H9 (cell line): ENCODE data around the gene TBXAS1. TPM values are rescaled to one million over a fixed set of nuclear protein-coding genes. Genes with fewer than 3 reads are reported as not detected.

Experiments
- DNase-seq: peaks from one replicate; pipeline ENCODE4 v3.0.0-alpha.2; 2017
- H2AFZ ChIP-seq: one replicate; pipeline ENCODE4 v1.6.1; 2013; ENCODE audit warnings: mild to moderate bottlenecking, low read length, control low read depth, moderate library complexity
- H2AK5ac ChIP-seq: 2 replicates; pipeline ENCODE4 v1.6.1; 2013; ENCODE audit warnings: low read length, control low read depth, mixed read lengths; ENCODE audit not compliant: insufficient read length
- H2BK120ac ChIP-seq: one replicate; pipeline ENCODE4 v1.6.1; 2013; ENCODE audit warnings: low read depth, mild to moderate bottlenecking, low read length, control low read depth, inconsistent platforms; ENCODE audit not compliant: poor library complexity, severe bottlenecking
- H2BK12ac ChIP-seq: 2 replicates; pipeline ENCODE4 v1.6.1; 2013; ENCODE audit warnings: low read length, control low read depth, mixed read lengths, low read depth; ENCODE audit not compliant: insufficient read length
- H2BK15ac ChIP-seq: 2 replicates; pipeline ENCODE4 v1.6.1; 2013; ENCODE audit warnings: low read depth, low read length, control low read depth
- H2BK20ac ChIP-seq: one replicate; pipeline ENCODE4 v1.6.1; 2013; ENCODE audit warnings: low read depth, mild to moderate bottlenecking, low read length, control low read depth, inconsistent platforms; ENCODE audit not compliant: poor library complexity, severe bottlenecking
- H2BK5ac ChIP-seq: 2 replicates; pipeline ENCODE4 v1.6.1; 2013; ENCODE audit warnings: low read length, control low read depth, mixed read lengths; ENCODE audit not compliant: insufficient read length
- H3K14ac ChIP-seq: 2 replicates; pipeline ENCODE4 v1.6.1; 2013; ENCODE audit warnings: low read length, control low read depth; ENCODE audit not compliant: insufficient read depth
- H3K18ac ChIP-seq: 2 replicates; pipeline ENCODE4 v1.6.1; 2013; ENCODE audit warnings: low read depth, mild to moderate bottlenecking, mixed read lengths, low read length, control low read depth; ENCODE audit not compliant: insufficient read length
- H3K23ac ChIP-seq: 2 replicates; pipeline ENCODE4 v1.6.1; 2013; ENCODE audit warnings: low read length, control low read depth, mixed read lengths, low read depth; ENCODE audit not compliant: insufficient read length
- H3K23me2 ChIP-seq: 2 replicates; pipeline ENCODE4 v1.6.1; 2013; ENCODE audit warnings: low read depth, mild to moderate bottlenecking, mixed read lengths, low read length, control low read depth; ENCODE audit not compliant: insufficient read length, poor library complexity, severe bottlenecking
- H3K27ac ChIP-seq: 2 replicates; pipeline ENCODE4 v1.5.1; 2013; ENCODE audit warnings: low read length, control low read depth, mixed read lengths, low read depth; ENCODE audit not compliant: insufficient read length
- H3K27me3 ChIP-seq: 2 replicates; pipeline ENCODE4 v1.6.1; 2013; ENCODE audit warnings: low read length, control low read depth, inconsistent platforms; ENCODE audit not compliant: insufficient read depth
- H3K4ac ChIP-seq: 2 replicates; pipeline ENCODE4 v1.6.1; 2013; ENCODE audit warnings: low read depth, mild to moderate bottlenecking, control low read depth, inconsistent platforms, low read length, moderate library complexity
- H3K4me1 ChIP-seq: 2 replicates; pipeline ENCODE4 v1.6.1; 2013; ENCODE audit warnings: low read length, control low read depth, inconsistent platforms; ENCODE audit not compliant: insufficient read depth
- H3K4me2 ChIP-seq: 2 replicates; pipeline ENCODE4 v1.6.1; 2013; ENCODE audit warnings: low read length, control low read depth, mixed read lengths; ENCODE audit not compliant: insufficient read length, insufficient read depth
- H3K56ac ChIP-seq: 2 replicates; pipeline ENCODE4 v1.6.1; 2013; ENCODE audit warnings: low read depth, mild to moderate bottlenecking, mixed read lengths, low read length, control low read depth; ENCODE audit not compliant: insufficient read length
- H3K79me1 ChIP-seq: 2 replicates; pipeline ENCODE4 v1.6.1; 2013; ENCODE audit warnings: low read depth, mild to moderate bottlenecking, moderate library complexity, low read length, control low read depth, inconsistent platforms; ENCODE audit not compliant: insufficient read depth, poor library complexity, severe bottlenecking
- H3K79me2 ChIP-seq: 2 replicates; pipeline ENCODE4 v1.6.1; 2013; ENCODE audit warnings: low read length, control low read depth, inconsistent platforms; ENCODE audit not compliant: insufficient read depth
- H3K9ac ChIP-seq: 2 replicates; pipeline ENCODE4 v1.6.1; 2013; ENCODE audit warnings: low read length, control low read depth, mixed read lengths; ENCODE audit not compliant: insufficient read length; ENCODE audit errors: extremely low read depth
- H3K9me3 ChIP-seq: one replicate; pipeline ENCODE4 v1.6.1; 2013; ENCODE audit warnings: low read depth, low read length, inconsistent platforms; ENCODE audit not compliant: control insufficient read depth
- H3T11ph ChIP-seq: one replicate; pipeline ENCODE4 v1.6.1; 2013; ENCODE audit warnings: mild to moderate bottlenecking, low read length, control low read depth, inconsistent platforms
- H4K20me1 ChIP-seq: one replicate; pipeline ENCODE4 v1.6.1; 2013; ENCODE audit not compliant: control insufficient read depth, insufficient read length, insufficient read depth
- H4K5ac ChIP-seq: 2 replicates; pipeline ENCODE4 v1.6.1; 2013; ENCODE audit warnings: low read depth, mild to moderate bottlenecking, mixed read lengths, low read length, control low read depth; ENCODE audit not compliant: insufficient read length
- H4K8ac ChIP-seq: replicated peaks from 2 replicates; pipeline ENCODE4 v1.6.1; 2013; ENCODE audit warnings: low read length, control low read depth, mixed read lengths, low read depth; ENCODE audit not compliant: insufficient read length
- H4K91ac ChIP-seq: 2 replicates; pipeline ENCODE4 v1.6.1; 2013; ENCODE audit warnings: low read depth, mild to moderate bottlenecking, moderate library complexity, mixed read lengths, low read length, control low read depth; ENCODE audit not compliant: insufficient read length
- H3K27ac Mint-ChIP-seq, 3 experiments: 2 replicates in 2 of 3; 3 replicates in 1 of 3; pipeline ENCODE4 v1.8.0; 2020 to 2021; ENCODE audit warnings: mixed read lengths in 3 of 3, mild to moderate bottlenecking in 1 of 3, moderate library complexity in 1 of 3
- H3K27me3 Mint-ChIP-seq: 2 replicates; pipeline ENCODE4 v1.8.0; 2021; ENCODE audit warnings: low read depth, mild to moderate bottlenecking, moderate library complexity, mixed read lengths
- H3K36me3 Mint-ChIP-seq, 3 experiments: 2 replicates in 2 of 3; 3 replicates in 1 of 3; pipeline ENCODE4 v1.8.0; 2020 to 2021; ENCODE audit warnings: low read depth in 3 of 3, mixed read lengths in 3 of 3; ENCODE audit not compliant: insufficient read depth in 1 of 3
- H3K4me1 Mint-ChIP-seq, 2 experiments: 2 replicates each; pipeline ENCODE4 v1.8.0; 2020; ENCODE audit warnings: mixed read lengths in 2 of 2
- H3K4me3 Mint-ChIP-seq, 2 experiments: 2 replicates in 1 of 2; 3 replicates in 1 of 2; pipeline ENCODE4 v1.8.0; 2020 to 2021; ENCODE audit warnings: mild to moderate bottlenecking in 2 of 2, mixed read lengths in 2 of 2, moderate library complexity in 1 of 2
- H3K9me3 Mint-ChIP-seq, 2 experiments: 2 replicates in 1 of 2; 3 replicates in 1 of 2; pipeline ENCODE4 v1.8.0; 2020; ENCODE audit warnings: mild to moderate bottlenecking in 2 of 2, mixed read lengths in 2 of 2, moderate library complexity in 1 of 2
- CTCF ChIP-seq: fragments of 200-600 bp; sonication (generic); conservative IDR thresholded peaks from 3 replicates; pipeline ENCODE4 v1.8.0; 2021; ENCODE audit warnings: antibody characterized with exemption, mild to moderate bottlenecking
- WGBS: extraction: QIAGEN DNeasy Blood & Tissue Kit; methylation state at CpG from one replicate; pipeline ENCODE4 v1.1.7; 2013; ENCODE audit warnings: missing lambda C conversion rate, low lambda C conversion rate, mixed read lengths; ENCODE audit not compliant: insufficient read length; ENCODE audit errors: extremely low coverage; 5-methylcytosine and 5-hydroxymethylcytosine counted together
- total RNA-seq: library from RNA; stranded (reverse); gene quantifications from 2 replicates; pipeline ENCODE4 v1.2.1, GENCODE V29; 2021

Gene TBXAS1
- total RNA-seq, 1 experiment from 2014 or later: 0.39 TPM

DNA sequence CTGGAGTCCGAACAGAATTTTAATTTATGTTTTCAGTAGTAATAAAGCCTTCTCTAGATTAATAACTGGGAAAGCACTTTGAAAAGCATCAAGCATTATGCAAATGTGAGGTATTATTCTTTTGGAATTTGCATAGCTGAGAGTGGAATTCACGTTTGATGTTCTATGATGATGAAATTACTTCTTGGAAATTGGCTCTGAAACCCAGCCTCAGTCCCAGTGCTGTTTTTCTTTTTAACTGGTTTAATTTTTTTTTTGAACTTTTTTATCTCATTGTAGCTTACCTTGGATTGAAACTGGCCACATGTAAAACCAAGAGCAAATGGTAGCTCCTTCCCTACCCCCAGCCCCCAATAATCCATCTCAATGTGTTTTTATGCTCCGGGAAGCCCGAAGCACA, 1.2 kb downstream of the TBXAS1 start:
- no peaks in the 10 kb centered on the region for H3K4me1 ChIP-seq
- no peak overlapping the region for H3K4ac ChIP-seq
- no peak overlapping the region for H3K4me2 ChIP-seq
- H3K27ac ChIP-seq: no peak overlapping the region
- H3K27me3 ChIP-seq: no peaks in the 10 kb centered on the region
- H2BK12ac ChIP-seq: no peak overlapping the region
- H3K14ac ChIP-seq: no peak overlapping the region
- H3K4me1 Mint-ChIP-seq: peaks cover 7% of the 10 kb centered on the region in 2 experiments
- H3K4me3 Mint-ChIP-seq: no peak overlapping the region
- H3K23ac ChIP-seq: no peak overlapping the region
- no peak overlapping the region for H2BK5ac ChIP-seq
- no peak overlapping the region for H4K8ac ChIP-seq
- DNase-seq: no peak
- H3T11ph ChIP-seq: no peak overlapping the region
- no peak overlapping the region for H2AK5ac ChIP-seq
- no peaks in the 10 kb centered on the region for H4K20me1 ChIP-seq
- H2BK120ac ChIP-seq: no peak overlapping the region
- no peak overlapping the region for H3K27ac Mint-ChIP-seq
- no peak overlapping the region for H4K91ac ChIP-seq
- H2BK20ac ChIP-seq: no peak overlapping the region
- no peak overlapping the region for H3K56ac ChIP-seq
- no peak overlapping the region for H3K9ac ChIP-seq
- no peaks in the 10 kb centered on the region for H3K79me1 ChIP-seq
- H3K79me2 ChIP-seq: no peaks in the 10 kb centered on the region
- H3K27me3 Mint-ChIP-seq: peaks cover 7% of the 10 kb centered on the region
- H4K5ac ChIP-seq: no peak overlapping the region
- no CpG with 5 or more reads among the region's 4 CpGs for WGBS
- peaks cover 0 to 6% (median 4%) of the 10 kb centered on the region in 3 experiments; a peak in 5 of 7 replicates for H3K36me3 Mint-ChIP-seq
- no peak overlapping the region for H2AFZ ChIP-seq
- no peaks in the 10 kb centered on the region for H3K9me3 ChIP-seq
- no peaks in the 10 kb centered on the region for H3K23me2 ChIP-seq
- no peak overlapping the region for H3K18ac ChIP-seq
- peaks cover 15 to 17% of the 10 kb centered on the region in 2 experiments; a peak in 4 of 5 replicates for H3K9me3 Mint-ChIP-seq
- H2BK15ac ChIP-seq: no peak overlapping the region
- TF ChIP-seq CTCF: no peak
